D721Med (cell line): ENCODE measurements around the gene UGT2B7.
"Not testable (repeated sequence)": the region's sequence is repeated elsewhere in the genome, so short reads cannot be mapped to it uniquely, and the experiment has no call there.

Source experiments
- DNase-seq: peaks from one replicate; pipeline ENCODE4 v3.0.0; 2011; ENCODE audit warnings: low spot score; ENCODE audit not compliant: insufficient read length
- FAIRE-seq: peaks from 2 replicates; lab custom pipeline; 2011; peaks lifted over from hg19 to GRCh38; lab: Jason Lieb, UNC
- TF ChIP-seq, protein P1 (sequence below): IDR thresholded peaks from 2 replicates; pipeline ENCODE4 v1.5.1; 2012; ENCODE audit warnings: mild to moderate bottlenecking, control low read depth; ENCODE audit not compliant: insufficient read depth; ENCODE audit errors: missing control alignments

UGT2B7 gene

GRCh38 chr4:69099910-69100309, 3.6 kb downstream of the UGT2B7 start:
- no peak for DNase-seq
- no peak for FAIRE-seq
- TF ChIP-seq, protein P1, sequence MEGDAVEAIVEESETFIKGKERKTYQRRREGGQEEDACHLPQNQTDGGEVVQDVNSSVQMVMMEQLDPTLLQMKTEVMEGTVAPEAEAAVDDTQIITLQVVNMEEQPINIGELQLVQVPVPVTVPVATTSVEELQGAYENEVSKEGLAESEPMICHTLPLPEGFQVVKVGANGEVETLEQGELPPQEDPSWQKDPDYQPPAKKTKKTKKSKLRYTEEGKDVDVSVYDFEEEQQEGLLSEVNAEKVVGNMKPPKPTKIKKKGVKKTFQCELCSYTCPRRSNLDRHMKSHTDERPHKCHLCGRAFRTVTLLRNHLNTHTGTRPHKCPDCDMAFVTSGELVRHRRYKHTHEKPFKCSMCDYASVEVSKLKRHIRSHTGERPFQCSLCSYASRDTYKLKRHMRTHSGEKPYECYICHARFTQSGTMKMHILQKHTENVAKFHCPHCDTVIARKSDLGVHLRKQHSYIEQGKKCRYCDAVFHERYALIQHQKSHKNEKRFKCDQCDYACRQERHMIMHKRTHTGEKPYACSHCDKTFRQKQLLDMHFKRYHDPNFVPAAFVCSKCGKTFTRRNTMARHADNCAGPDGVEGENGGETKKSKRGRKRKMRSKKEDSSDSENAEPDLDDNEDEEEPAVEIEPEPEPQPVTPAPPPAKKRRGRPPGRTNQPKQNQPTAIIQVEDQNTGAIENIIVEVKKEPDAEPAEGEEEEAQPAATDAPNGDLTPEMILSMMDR, result no peak

DNA sequence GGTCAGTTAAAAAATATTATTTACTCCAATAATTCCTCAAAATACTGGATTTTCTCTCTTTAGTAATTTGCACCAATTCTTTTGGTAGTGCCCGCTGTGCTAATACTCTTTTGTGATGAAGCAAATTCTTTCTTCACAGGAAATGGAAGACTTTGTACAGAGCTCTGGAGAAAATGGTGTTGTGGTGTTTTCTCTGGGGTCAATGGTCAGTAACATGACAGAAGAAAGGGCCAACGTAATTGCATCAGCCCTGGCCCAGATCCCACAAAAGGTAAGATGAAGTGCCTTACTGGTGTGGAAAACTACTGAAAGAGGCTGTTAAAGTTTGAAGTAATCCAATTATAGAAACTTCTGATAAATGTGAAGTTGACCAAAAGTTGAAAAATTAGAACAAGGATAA, 6.4 kb downstream of the UGT2B7 start:
- not testable (repeated sequence) for DNase-seq, FAIRE-seq

DNA sequence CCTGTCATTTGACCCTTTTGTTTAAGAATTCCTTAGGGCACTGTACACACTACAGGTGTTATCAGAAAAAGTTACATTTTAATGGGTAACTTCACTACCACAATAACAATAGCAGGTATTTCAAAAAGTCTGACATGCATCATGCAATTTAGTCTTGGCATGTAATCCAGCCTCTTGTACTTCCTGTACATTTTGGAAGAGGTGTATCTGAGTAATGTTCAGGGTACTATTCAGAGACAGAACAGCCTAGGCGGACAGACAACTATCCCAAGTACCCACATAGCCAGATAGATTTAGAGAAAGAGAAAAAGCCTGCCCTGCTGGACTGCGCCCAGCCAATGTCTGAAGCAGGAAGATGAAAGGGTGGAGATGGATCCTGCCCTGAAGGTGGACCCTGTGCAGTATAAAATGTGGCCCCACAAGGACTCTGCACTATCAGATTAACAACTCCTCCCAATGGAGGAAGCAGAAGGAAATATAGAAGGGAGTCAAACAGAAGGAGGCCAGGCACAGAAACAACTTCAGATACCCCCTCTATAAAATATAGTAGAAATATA, 8.5 kb downstream of the UGT2B7 start:
- FAIRE-seq (no peak), DNase-seq (no peak)
- TF ChIP-seq, protein P1, result no peak

DNA sequence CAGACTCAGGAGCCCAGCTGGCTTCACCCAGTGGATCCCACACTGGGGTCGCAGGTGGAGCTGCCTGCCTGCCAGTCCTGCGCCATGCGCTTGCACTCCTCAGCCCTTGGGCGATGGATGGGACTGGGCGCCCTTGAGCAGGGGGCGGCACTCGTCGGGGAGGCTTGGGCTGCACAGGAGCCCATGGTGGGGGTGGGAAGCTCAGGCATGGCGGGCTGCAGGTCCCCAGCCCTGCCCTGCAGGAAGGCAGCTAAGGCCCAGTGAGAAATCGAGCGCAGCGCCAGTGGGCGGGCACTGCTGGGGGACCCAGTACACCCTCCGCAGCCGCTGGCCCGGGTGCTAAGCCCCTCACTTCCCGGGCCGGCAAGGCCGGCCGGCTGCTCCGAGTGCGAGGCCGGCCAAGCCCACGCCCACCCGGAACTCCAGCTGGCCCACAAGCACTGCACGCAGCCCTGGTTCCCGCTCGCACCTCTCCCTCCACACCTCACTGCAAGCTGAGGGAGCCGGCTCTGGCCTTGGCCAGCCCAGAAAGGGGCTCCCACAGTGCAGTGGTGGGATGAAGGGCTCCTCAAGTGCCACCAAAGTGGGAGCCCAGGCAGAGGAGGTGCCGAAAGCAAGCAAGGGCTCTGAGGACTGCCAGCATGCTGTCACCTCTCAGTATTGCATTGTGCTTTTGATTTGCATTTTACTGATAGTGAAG, 19.0 kb downstream of the UGT2B7 start:
- not testable (repeated sequence) for DNase-seq, FAIRE-seq

- TF ChIP-seq, protein P1, result no peak
- FAIRE-seq (no peak), DNase-seq (no peak)
Measured at GRCh38 chr4:69115851-69116213, 19.6 kb downstream of the UGT2B7 start.

GRCh38 chr4:69116645-69117321, 20.5 kb downstream of the UGT2B7 start:
- no peak for DNase-seq
- TF ChIP-seq, protein P1, result no peak
- no peak for FAIRE-seq

- TF ChIP-seq, protein P1, result no peak
- FAIRE-seq, result no peak
Measured at GRCh38 chr4:69120870-69121269, 24.6 kb downstream of the UGT2B7 start.

GRCh38 chr4:69122476-69122875, 26.2 kb downstream of the UGT2B7 start:
- FAIRE-seq (no peak), DNase-seq (no peak)
- TF ChIP-seq, protein P1, result no peak

More at GRCh38 chr4:69120870-69121269, 24.6 kb downstream of the UGT2B7 start:
- no peak for DNase-seq
